Tibial nerve (tissue), 4 donors: Measurements from ENCODE around the gene COL4A1. TPM values are rescaled to one million over a fixed set of nuclear protein-coding genes. Genes with fewer than 3 reads are reported as not detected.

ENCODE experiments used
- DNase-seq, 2 donors: peaks; one replicate each; pipeline ENCODE4 v3.0.0-alpha.2; 2019; ENCODE audit warnings: low spot score in 2 of 2
- H3K27ac ChIP-seq, 4 donors: fragments of 200-600 bp; sonication (generic) in 3 of 4; one replicate each; pipeline ENCODE4 v1.5.1; 2017 to 2019; ENCODE audit warnings: mild to moderate bottlenecking in 1 of 4
- H3K27me3 ChIP-seq, 2 donors: fragments of 200-600 bp; sonication (generic) in 1 of 2; one replicate each; pipeline versions ENCODE4 v1.5.1 to v1.6.0; 2017 to 2019
- H3K36me3 ChIP-seq, 3 donors: fragments of 200-600 bp; sonication (generic); one replicate each; pipeline ENCODE4 v1.5.1; 2018 to 2019
- H3K4me1 ChIP-seq, 4 donors: fragments of 200-600 bp; sonication (generic) in 3 of 4; one replicate each; pipeline ENCODE4 v1.5.1; 2017 to 2019
- H3K4me3 ChIP-seq, 4 donors: fragments of 200-600 bp; sonication (generic) in 3 of 4; one replicate each; pipeline ENCODE4 v1.5.1; 2017 to 2019; ENCODE audit warnings: mild to moderate bottlenecking in 1 of 4, moderate library complexity in 1 of 4
- H3K9me3 ChIP-seq, 4 donors: fragments of 200-600 bp; sonication (generic) in 3 of 4; one replicate each; pipeline ENCODE4 v1.5.1; 2017 to 2019
- CTCF ChIP-seq, 5 experiments: fragments of 200-600 bp in 3 of 5; fragments of 450-650 bp in 2 of 5; sonication (generic) in 3 of 5; IDR thresholded peaks; one replicate each; pipeline ENCODE4 v1.5.1; 2016 to 2019; ENCODE audit warnings: antibody characterized with exemption in 5 of 5, mild to moderate bottlenecking in 3 of 5, moderate library complexity in 2 of 5
- EP300 ChIP-seq, 2 donors: sonication (generic); formaldehyde crosslinking; IDR thresholded peaks; one replicate each; pipeline ENCODE4 v1.6.1; 2017; ENCODE audit warnings: antibody characterized with exemption in 2 of 2, mild to moderate bottlenecking in 1 of 2
- POLR2A ChIP-seq, 2 donors: fragments of 450-650 bp; IDR thresholded peaks; one replicate each; pipeline ENCODE4 v1.6.1; 2017; ENCODE audit warnings: antibody characterized with exemption in 2 of 2, mild to moderate bottlenecking in 2 of 2, moderate library complexity in 2 of 2
- WGBS, 2 donors: methylation state at CpG; one replicate each; pipeline ENCODE4 v1.1.5; 2018; 5-methylcytosine and 5-hydroxymethylcytosine counted together
- total RNA-seq, 4 donors: library from RNA; depleted of rRNA; stranded (reverse); fragments of >200 nt; gene quantifications; one replicate each; pipeline ENCODE4 v1.1.0, GENCODE V29; 2016

Gene COL4A1
- total RNA-seq, 4 donors from 2014 or later, result 385 to 583 (median 526) TPM

- Histone ChIP-seq H3K4me1 (peaks cover 0 to 57% (median 10%) of the 10 kb centered on the region in 4 donors), H3K27ac (no peak overlapping the region), H3K4me3 (no peak overlapping the region), H3K36me3 (peaks cover 0 to 10% (median 0%) of the 10 kb centered on the region in 3 donors), H3K27me3 (no peaks in the 10 kb centered on the region), H3K9me3 (no peaks in the 10 kb centered on the region)
- WGBS, 2 donors, result 88 to 91% methylated on average over 13 of the region's 13 CpGs
- DNase-seq, result no peak
- no peak for TF ChIP-seq EP300 (IDR thresholded peaks at IDR 0.05)
- TF ChIP-seq POLR2A (IDR thresholded peaks at IDR 0.05), result no peak
- TF ChIP-seq CTCF (IDR thresholded peaks at IDR 0.05), result no peak
These were observed 46.5 kb upstream of the COL4A1 start for GRCh38 chr13:110353339-110353977.

GRCh38 chr13:110352735-110353134, 45.8 kb upstream of the COL4A1 start:
- no peaks in the 10 kb centered on the region for H3K27me3 ChIP-seq
- H3K4me3 ChIP-seq, result no peak overlapping the region
- TF ChIP-seq EP300 (IDR thresholded peaks at IDR 0.05) (no peak), CTCF (IDR thresholded peaks at IDR 0.05) (no peak), POLR2A (IDR thresholded peaks at IDR 0.05) (no peak)
- 87 to 90% methylated on average over 8 of the region's 8 CpGs for WGBS, 2 donors
- H3K27ac ChIP-seq, result peak overlapping the region in 1 of 4 donors; percentile 24
- H3K9me3 ChIP-seq, result no peaks in the 10 kb centered on the region
- H3K4me1 ChIP-seq, result peaks cover 0 to 64% (median 14%) of the 10 kb centered on the region in 4 donors
- H3K36me3 ChIP-seq, result peaks cover 0 to 4% (median 0%) of the 10 kb centered on the region in 3 donors
- DNase-seq, result no peak

- Histone ChIP-seq H3K4me1 (peaks cover 0 to 73% (median 22%) of the 10 kb centered on the region in 4 donors), H3K36me3 (no peaks in the 10 kb centered on the region), H3K4me3 (no peak overlapping the region), H3K9me3 (no peaks in the 10 kb centered on the region), H3K27me3 (no peaks in the 10 kb centered on the region), H3K27ac (peak overlapping the region in 1 of 4 donors; percentile 17)
- no peak for DNase-seq
- 89 to 94% methylated on average over 6 of the region's 6 CpGs for WGBS, 2 donors
- TF ChIP-seq POLR2A (IDR thresholded peaks at IDR 0.05), result no peak
- TF ChIP-seq EP300 (IDR thresholded peaks at IDR 0.05), result no peak
- no peak for TF ChIP-seq CTCF (IDR thresholded peaks at IDR 0.05)
These were observed 44.9 kb upstream of the COL4A1 start for GRCh38 chr13:110351636-110352420.

- peak overlapping the region in 1 of 4 donors; percentile 0 for H3K27ac ChIP-seq
- no peak overlapping the region for H3K4me3 ChIP-seq
- H3K36me3 ChIP-seq, result no peaks in the 10 kb centered on the region
- 80 to 89% methylated on average over 3 of the region's 3 CpGs for WGBS, 2 donors
- TF ChIP-seq POLR2A (IDR thresholded peaks at IDR 0.05), result no peak
- TF ChIP-seq CTCF (IDR thresholded peaks at IDR 0.05), result no peak
- no peak for TF ChIP-seq EP300 (IDR thresholded peaks at IDR 0.05)
- H3K9me3 ChIP-seq, result no peaks in the 10 kb centered on the region
- DNase-seq, result no peak
- peaks cover 0 to 86% (median 22%) of the 10 kb centered on the region in 4 donors for H3K4me1 ChIP-seq
- H3K27me3 ChIP-seq, result no peaks in the 10 kb centered on the region
These were observed 43.6 kb upstream of the COL4A1 start for GRCh38 chr13:110350509-110350908.

GRCh38 chr13:110350049-110350448, 43.1 kb upstream of the COL4A1 start:
- TF ChIP-seq EP300 (IDR thresholded peaks at IDR 0.05), result no peak
- TF ChIP-seq POLR2A (IDR thresholded peaks at IDR 0.05), result no peak

More at GRCh38 chr13:110350049-110350448, 43.1 kb upstream of the COL4A1 start:
- Histone ChIP-seq H3K4me1 (peaks cover 0 to 90% (median 22%) of the 10 kb centered on the region in 4 donors), H3K36me3 (no peaks in the 10 kb centered on the region), H3K4me3 (no peak overlapping the region), H3K9me3 (no peaks in the 10 kb centered on the region), H3K27ac (peak overlapping the region in 1 of 4 donors; percentile 0), H3K27me3 (no peaks in the 10 kb centered on the region)
- WGBS, 2 donors, result 89 to 93% methylated on average over 1 of the region's 1 CpG
- DNase-seq, result no peak
